Measurements from ENCODE around the gene TTR.

GRCh38 chr18:31590570-31590969, 1.1 kb upstream of the TTR start:
- TF ChIP-seq TAF1 (IDR thresholded peaks at IDR 0.05; ENCODE audit: low read depth, low read length) (no peak), POLR2A (IDR thresholded peaks at IDR 0.05; ENCODE audit: low read depth, low read length) (no peak), POLR2AphosphoS5 (IDR thresholded peaks at IDR 0.05; ENCODE audit: low read depth, low read length) (no peak)

Measured in GM12891 (cell line).